CD4-positive, alpha-beta T cell treated with Interferon alpha-2 for 1 hour (primary cell): ENCODE data around the gene FAM72B.
"Not testable (repeated sequence)": the region's sequence is repeated elsewhere in the genome, so short reads cannot be mapped to it uniquely, and the experiment has no call there.

ENCODE experiments used
- DNase-seq, 2 donors: peaks; one replicate each; pipeline ENCODE4 v3.0.0-alpha.2; 2020 to 2022

Gene FAM72B

GRCh38 chr1:121148489-121149190 is 35.5 kb downstream of the FAM72B start:
- not testable (repeated sequence) for DNase-seq

- not testable (repeated sequence) for DNase-seq
Observed at GRCh38 chr1:121140393-121140792, 43.7 kb downstream of the FAM72B start.

GRCh38 chr1:121131494-121131893 is 52.6 kb downstream of the FAM72B start:
- DNase-seq = not testable (repeated sequence)

GRCh38 chr1:121118480-121118824 is 65.7 kb downstream of the FAM72B start:
- not testable (repeated sequence) for DNase-seq
